Thyroid gland (tissue), 4 donors: ENCODE results near the gene PRCD. TPM values are rescaled to one million over a fixed set of nuclear protein-coding genes. Genes with fewer than 3 reads are reported as not detected.

Experiments
- DNase-seq, 2 donors: peaks; one replicate each; pipeline ENCODE4 v3.0.0-alpha.2; 2019
- H3K27ac ChIP-seq, 3 donors: fragments of 200-600 bp; sonication (generic); 1 replicate in 2 of 3; 2 replicates in 1 of 3; pipeline ENCODE4 v1.5.1; 2016 to 2019; ENCODE audit warnings: mild to moderate bottlenecking in 1 of 3, moderate library complexity in 1 of 3
- H3K27me3 ChIP-seq: fragments of 200-600 bp; sonication (generic); one replicate; pipeline ENCODE4 v1.5.1; 2019
- H3K36me3 ChIP-seq, 2 donors: fragments of 200-600 bp; sonication (generic); one replicate each; pipeline ENCODE4 v1.5.1; 2016 to 2019
- H3K4me1 ChIP-seq, 2 donors: fragments of 200-600 bp; sonication (generic); one replicate each; pipeline ENCODE4 v1.5.1; 2017 to 2019
- H3K4me3 ChIP-seq, 3 donors: fragments of 200-600 bp; sonication (generic); replicated peaks in 1 of 3; 1 replicate in 2 of 3; 2 replicates in 1 of 3; pipeline ENCODE4 v1.5.1; 2016; ENCODE audit warnings: mild to moderate bottlenecking in 1 of 3
- H3K9me3 ChIP-seq: fragments of 200-600 bp; sonication (generic); one replicate; pipeline ENCODE4 v1.5.1; 2017
- CTCF ChIP-seq, 6 experiments: fragments of 200-600 bp in 3 of 6; fragments of 450-650 bp in 3 of 6; sonication (generic) in 3 of 6; IDR thresholded peaks; one replicate each; pipeline ENCODE4 v1.5.1; 2016 to 2019; ENCODE audit warnings: antibody characterized with exemption in 6 of 6, mild to moderate bottlenecking in 2 of 6, inconsistent platforms in 1 of 6, moderate library complexity in 1 of 6
- POLR2A ChIP-seq, 2 donors: fragments of 450-650 bp; IDR thresholded peaks; one replicate each; pipeline ENCODE4 v1.6.1; 2017; ENCODE audit warnings: antibody characterized with exemption in 2 of 2, mild to moderate bottlenecking in 2 of 2, moderate library complexity in 1 of 2
- WGBS, 2 donors: methylation state at CpG; one replicate each; pipeline ENCODE4 v1.1.5; 2017; 5-methylcytosine and 5-hydroxymethylcytosine counted together
- intact Hi-C: fragments of 100-400 bp; cut with DNase I; formaldehyde crosslinking; loops from one replicate; pipeline ENCODE4 v1.15.1; 2023
- total RNA-seq, 4 donors: library from RNA; depleted of rRNA; stranded (reverse); fragments of >200 nt; gene quantifications; one replicate each; pipeline ENCODE4 v1.2.3, GENCODE V29; 2016

PRCD gene
- total RNA-seq, 4 donors from 2014 or later = 1.5 to 8.3 (median 4.2) TPM

- Histone ChIP-seq H3K27me3 (no peaks in the 10 kb centered on the region), H3K9me3 (no peaks in the 10 kb centered on the region), H3K4me1 (peaks cover 46 to 59% of the 10 kb centered on the region in 2 donors), H3K4me3 (no peak overlapping the region), H3K36me3 (no peaks in the 10 kb centered on the region), H3K27ac (peak overlapping the region; percentile 80 to 88 (median 85))
- peak; percentile 92 to 93 for DNase-seq
- WGBS, 2 donors = 13 to 16% methylated on average over 11 to 30 of the region's 31 CpGs
- TF ChIP-seq POLR2A (IDR thresholded peaks at IDR 0.05) (peak in 1 of 2 donors; percentile 52), CTCF (IDR thresholded peaks at IDR 0.05) (no peak)
- intact Hi-C loops = loop anchor here (5.0 kb wide), 1 partner anchor 91 kb away; no protein-coding TSS in a partner anchor
Measured at GRCh38 chr17:76497979-76498875, 41.6 kb upstream of the PRCD start.

- no peaks in the 10 kb centered on the region for H3K36me3 ChIP-seq
- TF ChIP-seq POLR2A (IDR thresholded peaks at IDR 0.05) (no peak), CTCF (IDR thresholded peaks at IDR 0.05) (no peak)
- peak overlapping the region; percentile 80 to 88 (median 85) for H3K27ac ChIP-seq
- no peaks in the 10 kb centered on the region for H3K27me3 ChIP-seq
- 38% methylated on average over 4 of the region's 4 CpGs for WGBS, 2 donors
- H3K4me1 ChIP-seq = peaks cover 40 to 53% of the 10 kb centered on the region in 2 donors
- intact Hi-C loops = loop anchor here (5.0 kb wide), 1 partner anchor 92 kb away; no protein-coding TSS in a partner anchor
- no peaks in the 10 kb centered on the region for H3K9me3 ChIP-seq
- DNase-seq = no peak
- H3K4me3 ChIP-seq = no peak overlapping the region
Measured at GRCh38 chr17:76498876-76499251, 41.0 kb upstream of the PRCD start.

- no peaks in the 10 kb centered on the region for H3K27me3 ChIP-seq
- peak overlapping the region; percentile 38 to 88 (median 85) for H3K27ac ChIP-seq
- WGBS, 2 donors = 46 to 61% methylated on average over 5 of the region's 5 CpGs
- no peaks in the 10 kb centered on the region for H3K9me3 ChIP-seq
- intact Hi-C loops = loop anchor here (5.0 kb wide), 1 partner anchor 92 kb away; no protein-coding TSS in a partner anchor
- no peak overlapping the region for H3K4me3 ChIP-seq
- DNase-seq = peak; percentile 44 to 49
- no peak for TF ChIP-seq CTCF (IDR thresholded peaks at IDR 0.05)
- TF ChIP-seq POLR2A (IDR thresholded peaks at IDR 0.05) = no peak
- H3K4me1 ChIP-seq = peaks cover 39 to 49% of the 10 kb centered on the region in 2 donors
- no peaks in the 10 kb centered on the region for H3K36me3 ChIP-seq
Measured at GRCh38 chr17:76499267-76499667, 40.6 kb upstream of the PRCD start.

GRCh38 chr17:76500074-76500746, 39.6 kb upstream of the PRCD start:
- H3K4me1 ChIP-seq = peaks cover 39 to 47% of the 10 kb centered on the region in 2 donors
- H3K27me3 ChIP-seq = no peaks in the 10 kb centered on the region
- no peaks in the 10 kb centered on the region for H3K36me3 ChIP-seq
- peak overlapping the region in 1 of 3 donors; percentile 72 for H3K4me3 ChIP-seq
- 61 to 69% methylated on average over 14 to 17 of the region's 17 CpGs for WGBS, 2 donors
- TF ChIP-seq POLR2A (IDR thresholded peaks at IDR 0.05) = no peak
- no peak for TF ChIP-seq CTCF (IDR thresholded peaks at IDR 0.05)
- intact Hi-C loops = no loop called here
- DNase-seq = peak in 1 of 2 donors; percentile 28
- no peaks in the 10 kb centered on the region for H3K9me3 ChIP-seq
- peak overlapping the region; percentile 38 to 88 (median 85) for H3K27ac ChIP-seq
